Ishikawa (cell line): ENCODE measurements around the gene NUP214.

Experiments
- CEBPB ChIP-seq: IDR thresholded peaks from 2 replicates; pipeline ENCODE4 v1.6.1; 2012
- CREB1 ChIP-seq: IDR thresholded peaks from 2 replicates; pipeline ENCODE4 v1.6.1; 2012; ENCODE audit warnings: low read depth
- EGR1 ChIP-seq: IDR thresholded peaks from 2 replicates; pipeline ENCODE4 v1.6.1; 2012
- EP300 ChIP-seq: IDR thresholded peaks from 2 replicates; pipeline ENCODE4 v1.6.1; 2012; ENCODE audit warnings: borderline replicate concordance
- FOXM1 ChIP-seq: IDR thresholded peaks from 2 replicates; pipeline ENCODE4 v1.6.1; 2012; ENCODE audit warnings: low read depth, borderline replicate concordance
- MAX ChIP-seq: IDR thresholded peaks from 2 replicates; pipeline ENCODE4 v1.6.1; 2012
- NFIC ChIP-seq: IDR thresholded peaks from 2 replicates; pipeline ENCODE4 v1.6.1; 2012
- RAD21 ChIP-seq: IDR thresholded peaks from 2 replicates; pipeline ENCODE4 v1.6.1; 2012; ENCODE audit warnings: low read depth
- REST ChIP-seq: IDR thresholded peaks from 2 replicates; pipeline ENCODE4 v1.6.1; 2012; ENCODE audit warnings: low read depth, mild to moderate bottlenecking
- TAF1 ChIP-seq: IDR thresholded peaks from 2 replicates; pipeline ENCODE4 v1.6.1; 2012; ENCODE audit warnings: low read depth, mild to moderate bottlenecking
- TCF12 ChIP-seq: IDR thresholded peaks from 2 replicates; pipeline ENCODE4 v1.6.1; 2012; ENCODE audit warnings: low read depth
- TEAD4 ChIP-seq: IDR thresholded peaks from 2 replicates; pipeline ENCODE4 v1.6.1; 2012
- USF1 ChIP-seq: IDR thresholded peaks from 2 replicates; pipeline ENCODE4 v1.6.1; 2012
- ZBTB7A ChIP-seq: IDR thresholded peaks from 2 replicates; pipeline ENCODE4 v1.6.1; 2012; ENCODE audit warnings: low read depth

NUP214 gene

GRCh38 chr9:131081868-131082267, 43.5 kb upstream of the NUP214 start:
- TF ChIP-seq USF1: no peak
- TF ChIP-seq CREB1: no peak
- TF ChIP-seq FOXM1: no peak
- no peak for TF ChIP-seq RAD21
- no peak for TF ChIP-seq TAF1
- TF ChIP-seq NFIC: no peak

- no peak for TF ChIP-seq NFIC
- TF ChIP-seq USF1: no peak
- TF ChIP-seq TAF1: no peak
- no peak for TF ChIP-seq FOXM1
- TF ChIP-seq REST: no peak
Measured at GRCh38 chr9:131082774-131083512, 42.4 kb upstream of the NUP214 start.

GRCh38 chr9:131084661-131085369, 40.6 kb upstream of the NUP214 start:
- TF ChIP-seq REST (no peak), RAD21 (no peak), CREB1 (no peak), CEBPB (no peak), TCF12 (no peak), EP300 (no peak), EGR1 (no peak), ZBTB7A (no peak)

- no peak for TF ChIP-seq CEBPB
- TF ChIP-seq TEAD4: no peak
- no peak for TF ChIP-seq RAD21
- no peak for TF ChIP-seq USF1
- TF ChIP-seq CREB1: no peak
- TF ChIP-seq MAX: no peak
Measured at GRCh38 chr9:131085370-131086122, 39.8 kb upstream of the NUP214 start.

- TF ChIP-seq MAX (peak; percentile 37; the same call in 1 of the 2 replicates), ZBTB7A (no peak), NFIC (peak; percentile 32; the same call in 1 of the 2 replicates)
Measured at GRCh38 chr9:131087354-131087893, 38.0 kb upstream of the NUP214 start.
